Ishikawa (cell line): ENCODE measurements around the gene GATAD2B.

Experiments
- CEBPB ChIP-seq: IDR thresholded peaks from 2 replicates; pipeline ENCODE4 v1.6.1; 2012
- EGR1 ChIP-seq: IDR thresholded peaks from 2 replicates; pipeline ENCODE4 v1.6.1; 2012
- EP300 ChIP-seq: IDR thresholded peaks from 2 replicates; pipeline ENCODE4 v1.6.1; 2012; ENCODE audit warnings: borderline replicate concordance
- FOXM1 ChIP-seq: IDR thresholded peaks from 2 replicates; pipeline ENCODE4 v1.6.1; 2012; ENCODE audit warnings: low read depth, borderline replicate concordance
- RAD21 ChIP-seq: IDR thresholded peaks from 2 replicates; pipeline ENCODE4 v1.6.1; 2012; ENCODE audit warnings: low read depth
- TAF1 ChIP-seq: IDR thresholded peaks from 2 replicates; pipeline ENCODE4 v1.6.1; 2012; ENCODE audit warnings: low read depth, mild to moderate bottlenecking
- TEAD4 ChIP-seq: IDR thresholded peaks from 2 replicates; pipeline ENCODE4 v1.6.1; 2012
- YY1 ChIP-seq: IDR thresholded peaks from 2 replicates; pipeline ENCODE4 v1.6.1; 2012; ENCODE audit warnings: low read depth
- TF ChIP-seq, protein P1 (sequence below): IDR thresholded peaks from 2 replicates; pipeline ENCODE4 v1.6.1; 2012; ENCODE audit warnings: low read depth, mild to moderate bottlenecking
- TF ChIP-seq, protein P2 (sequence below): IDR thresholded peaks from 2 replicates; pipeline ENCODE4 v1.6.1; 2012

DNA sequence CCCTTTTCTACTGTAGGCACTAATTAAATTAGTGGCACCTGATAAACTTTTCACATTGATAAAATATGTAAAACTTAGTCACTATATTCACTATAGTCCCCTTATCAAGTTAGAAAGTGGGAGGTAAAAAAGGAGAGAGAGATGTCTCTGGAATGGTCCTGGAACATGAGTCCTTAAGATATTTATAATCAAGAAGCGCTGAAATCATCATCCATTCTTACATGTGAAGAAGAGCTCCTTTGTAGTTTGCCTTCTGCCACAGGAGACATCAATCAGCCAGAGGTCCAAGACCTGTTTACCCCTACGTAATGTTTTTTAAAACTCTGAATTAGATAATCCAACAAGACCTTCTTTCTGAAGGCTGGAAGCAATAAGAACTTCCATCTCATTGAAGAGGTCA, 65.3 kb downstream of the GATAD2B start:
- TF ChIP-seq FOXM1 (no peak), RAD21 (no peak), TEAD4 (no peak), YY1 (no peak), EP300 (no peak), CEBPB (no peak), EGR1 (no peak), TAF1 (no peak)
- TF ChIP-seq, protein P1, sequence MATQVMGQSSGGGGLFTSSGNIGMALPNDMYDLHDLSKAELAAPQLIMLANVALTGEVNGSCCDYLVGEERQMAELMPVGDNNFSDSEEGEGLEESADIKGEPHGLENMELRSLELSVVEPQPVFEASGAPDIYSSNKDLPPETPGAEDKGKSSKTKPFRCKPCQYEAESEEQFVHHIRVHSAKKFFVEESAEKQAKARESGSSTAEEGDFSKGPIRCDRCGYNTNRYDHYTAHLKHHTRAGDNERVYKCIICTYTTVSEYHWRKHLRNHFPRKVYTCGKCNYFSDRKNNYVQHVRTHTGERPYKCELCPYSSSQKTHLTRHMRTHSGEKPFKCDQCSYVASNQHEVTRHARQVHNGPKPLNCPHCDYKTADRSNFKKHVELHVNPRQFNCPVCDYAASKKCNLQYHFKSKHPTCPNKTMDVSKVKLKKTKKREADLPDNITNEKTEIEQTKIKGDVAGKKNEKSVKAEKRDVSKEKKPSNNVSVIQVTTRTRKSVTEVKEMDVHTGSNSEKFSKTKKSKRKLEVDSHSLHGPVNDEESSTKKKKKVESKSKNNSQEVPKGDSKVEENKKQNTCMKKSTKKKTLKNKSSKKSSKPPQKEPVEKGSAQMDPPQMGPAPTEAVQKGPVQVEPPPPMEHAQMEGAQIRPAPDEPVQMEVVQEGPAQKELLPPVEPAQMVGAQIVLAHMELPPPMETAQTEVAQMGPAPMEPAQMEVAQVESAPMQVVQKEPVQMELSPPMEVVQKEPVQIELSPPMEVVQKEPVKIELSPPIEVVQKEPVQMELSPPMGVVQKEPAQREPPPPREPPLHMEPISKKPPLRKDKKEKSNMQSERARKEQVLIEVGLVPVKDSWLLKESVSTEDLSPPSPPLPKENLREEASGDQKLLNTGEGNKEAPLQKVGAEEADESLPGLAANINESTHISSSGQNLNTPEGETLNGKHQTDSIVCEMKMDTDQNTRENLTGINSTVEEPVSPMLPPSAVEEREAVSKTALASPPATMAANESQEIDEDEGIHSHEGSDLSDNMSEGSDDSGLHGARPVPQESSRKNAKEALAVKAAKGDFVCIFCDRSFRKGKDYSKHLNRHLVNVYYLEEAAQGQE: no peak
- TF ChIP-seq, protein P2, sequence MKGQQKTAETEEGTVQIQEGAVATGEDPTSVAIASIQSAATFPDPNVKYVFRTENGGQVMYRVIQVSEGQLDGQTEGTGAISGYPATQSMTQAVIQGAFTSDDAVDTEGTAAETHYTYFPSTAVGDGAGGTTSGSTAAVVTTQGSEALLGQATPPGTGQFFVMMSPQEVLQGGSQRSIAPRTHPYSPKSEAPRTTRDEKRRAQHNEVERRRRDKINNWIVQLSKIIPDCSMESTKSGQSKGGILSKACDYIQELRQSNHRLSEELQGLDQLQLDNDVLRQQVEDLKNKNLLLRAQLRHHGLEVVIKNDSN: no peak
